Parathyroid adenoma (tissue), 2 donors: ENCODE results near the gene OR8J3.

Experiments used
- H2AFZ ChIP-seq: fragments of 300-600 bp; sonication (generic); one replicate; pipeline ENCODE4 v1.7.0; 2017; ENCODE audit warnings: antibody characterized with exemption, mild to moderate bottlenecking
- H3K27ac ChIP-seq: fragments of 300-600 bp; sonication (generic); one replicate; pipeline ENCODE4 v1.7.0; 2017
- H3K27me3 ChIP-seq: fragments of 300-600 bp; sonication (generic); one replicate; pipeline ENCODE4 v1.7.0; 2017; ENCODE audit warnings: low read length; ENCODE audit not compliant: control insufficient read depth, insufficient read depth
- H3K36me3 ChIP-seq: fragments of 300-600 bp; sonication (generic); one replicate; pipeline ENCODE4 v1.7.0; 2017; ENCODE audit warnings: low read length; ENCODE audit not compliant: control insufficient read depth, insufficient read depth
- H3K4me1 ChIP-seq: fragments of 300-600 bp; sonication (generic); one replicate; pipeline ENCODE4 v1.7.0; 2017; ENCODE audit warnings: control low read depth
- H3K4me2 ChIP-seq: fragments of 300-600 bp; sonication (generic); one replicate; pipeline ENCODE4 v1.7.0; 2017; ENCODE audit warnings: low read length
- H3K4me3 ChIP-seq: fragments of 300-600 bp; sonication (generic); one replicate; pipeline ENCODE4 v1.7.0; 2017; ENCODE audit warnings: low read depth, low read length
- H3K79me2 ChIP-seq: fragments of 300-600 bp; sonication (generic); one replicate; pipeline ENCODE4 v1.7.0; 2017; ENCODE audit warnings: control low read depth
- H3K9ac ChIP-seq: fragments of 300-600 bp; sonication (generic); one replicate; pipeline ENCODE4 v1.7.0; 2017; ENCODE audit warnings: mild to moderate bottlenecking
- H3K9me3 ChIP-seq: fragments of 300-600 bp; sonication (generic); one replicate; pipeline ENCODE4 v1.7.0; 2017; ENCODE audit warnings: low read length; ENCODE audit not compliant: control insufficient read depth
- CTCF ChIP-seq: fragments of 300-600 bp; sonication (generic); IDR thresholded peaks from one replicate; pipeline ENCODE4 v1.7.0; 2017; ENCODE audit warnings: antibody characterized with exemption, mild to moderate bottlenecking
- donor health status: primary hyperparathyroidism.

The OR8J3 gene

GRCh38 chr11:56122073-56122472 lies 17.9 kb downstream of the OR8J3 start, which contains the start of gene OR8H3:
TSS of gene OR8H3 (plus strand) at chr11:56122373. CDS start at chr11:56122373, 0 bp downstream.
- no peak for TF ChIP-seq CTCF
- no peak within 1 kb of the TSS for H3K27ac ChIP-seq
- no peak within 1 kb of the TSS for H3K4me3 ChIP-seq
- no peak within 1 kb of the TSS for H3K9ac ChIP-seq
- no peak within 1 kb of the TSS for H3K4me2 ChIP-seq
- no peaks in the 10 kb centered on the region for H3K27me3 ChIP-seq
- no peak within 1 kb of the TSS for H2AFZ ChIP-seq
- H3K9me3 ChIP-seq, result no peaks in the 10 kb centered on the region
- no peaks in the 10 kb centered on the region for H3K36me3 ChIP-seq
- H3K79me2 ChIP-seq, result no peaks in the 10 kb centered on the region
- no peaks in the 10 kb centered on the region for H3K4me1 ChIP-seq

GRCh38 chr11:56103210-56103737 lies 36.7 kb downstream of the OR8J3 start, which contains the start of gene OR8H2:
TSS of gene OR8H2 (plus strand) at chr11:56103687. CDS start at chr11:56105043, 1,356 bp downstream.
- Histone ChIP-seq H3K27ac (no peak within 1 kb of the TSS), H3K4me2 (no peak within 1 kb of the TSS), H3K4me3 (no peak within 1 kb of the TSS), H3K4me1 (no peaks in the 10 kb centered on the region), H3K36me3 (no peaks in the 10 kb centered on the region), H3K9me3 (no peaks in the 10 kb centered on the region), H3K79me2 (no peaks in the 10 kb centered on the region), H2AFZ (no peak within 1 kb of the TSS), H3K27me3 (no peaks in the 10 kb centered on the region), H3K9ac (no peak within 1 kb of the TSS)
- no peak for TF ChIP-seq CTCF

GRCh38 chr11:56093008-56093407 lies 47.0 kb downstream of the OR8J3 start, which contains the start of gene OR8I2:
TSS of gene OR8I2 (plus strand) at chr11:56093308. CDS start at chr11:56093308, 0 bp downstream.
- H3K4me1 ChIP-seq, result no peaks in the 10 kb centered on the region
- H3K79me2 ChIP-seq, result no peaks in the 10 kb centered on the region
- no peak within 1 kb of the TSS for H3K9ac ChIP-seq
- no peaks in the 10 kb centered on the region for H3K27me3 ChIP-seq
- no peak for TF ChIP-seq CTCF
- no peak within 1 kb of the TSS for H3K4me2 ChIP-seq
- no peaks in the 10 kb centered on the region for H3K9me3 ChIP-seq
- no peak within 1 kb of the TSS for H3K27ac ChIP-seq
- H2AFZ ChIP-seq, result no peak within 1 kb of the TSS
- no peaks in the 10 kb centered on the region for H3K36me3 ChIP-seq
- no peak within 1 kb of the TSS for H3K4me3 ChIP-seq

GRCh38 chr11:56089697-56090096 lies 50.3 kb downstream of the OR8J3 start:
- no peak overlapping the region for H3K9ac ChIP-seq
- no peak overlapping the region for H2AFZ ChIP-seq
- H3K27ac ChIP-seq, result no peak overlapping the region
- H3K4me1 ChIP-seq, result no peaks in the 10 kb centered on the region
- H3K9me3 ChIP-seq, result no peaks in the 10 kb centered on the region
- H3K27me3 ChIP-seq, result no peaks in the 10 kb centered on the region
- H3K79me2 ChIP-seq, result no peaks in the 10 kb centered on the region
- H3K4me3 ChIP-seq, result no peak overlapping the region
- H3K36me3 ChIP-seq, result no peaks in the 10 kb centered on the region
- TF ChIP-seq CTCF, result no peak
- H3K4me2 ChIP-seq, result no peak overlapping the region
